IMR-90 (cell line): ENCODE data around the gene RPL26.

ENCODE experiments used
- CEBPB ChIP-seq: IDR thresholded peaks from 2 replicates; pipeline ENCODE4 v1.6.1; 2012; ENCODE audit warnings: low read depth, low read length, improper control_type of control experiment
- CHD1 ChIP-seq: IDR thresholded peaks from 2 replicates; pipeline ENCODE4 v1.6.1; 2012; ENCODE audit warnings: low read depth, low read length, improper control_type of control experiment
- FOS ChIP-seq: fragments of 150-350 bp; IDR thresholded peaks from 2 replicates; pipeline ENCODE4 v1.6.1; 2016; ENCODE audit warnings: low read depth, low read length
- MAFK ChIP-seq: IDR thresholded peaks from 2 replicates; pipeline ENCODE4 v1.6.1; 2012; ENCODE audit warnings: low read depth, low read length, improper control_type of control experiment
- MAZ ChIP-seq: IDR thresholded peaks from 2 replicates; pipeline ENCODE4 v1.6.1; 2012; ENCODE audit warnings: low read depth, mild to moderate bottlenecking, low read length, improper control_type of control experiment, moderate library complexity, borderline replicate concordance
- POLR2A ChIP-seq: IDR thresholded peaks from 2 replicates; pipeline ENCODE4 v1.6.1; 2012; ENCODE audit warnings: mild to moderate bottlenecking, low read depth, low read length
- RAD21 ChIP-seq: IDR thresholded peaks from 2 replicates; pipeline ENCODE4 v1.6.1; 2012; ENCODE audit warnings: low read length, improper control_type of control experiment
- RCOR1 ChIP-seq: IDR thresholded peaks from 2 replicates; pipeline ENCODE4 v1.6.1; 2012; ENCODE audit warnings: mild to moderate bottlenecking, low read length, improper control_type of control experiment; ENCODE audit not compliant: insufficient replicate concordance
- RFX5 ChIP-seq: IDR thresholded peaks from 2 replicates; pipeline ENCODE4 v1.8.0; 2012; ENCODE audit warnings: low read depth, mild to moderate bottlenecking, low read length, moderate library complexity
- SMC3 ChIP-seq: fragments of 150-350 bp; IDR thresholded peaks from 2 replicates; pipeline ENCODE4 v1.6.1; 2016; ENCODE audit warnings: low read depth, mild to moderate bottlenecking, antibody characterized with exemption, low read length, moderate library complexity
- USF2 ChIP-seq: fragments of 150-350 bp; IDR thresholded peaks from 2 replicates; pipeline ENCODE4 v1.6.1; 2017; ENCODE audit warnings: mild to moderate bottlenecking, antibody characterized with exemption, low read length, low read depth
- TF ChIP-seq, protein P1 (sequence below): conservative IDR thresholded peaks from 2 replicates; pipeline ENCODE4 v1.5.1; 2012; ENCODE audit warnings: mild to moderate bottlenecking, low read depth, low read length, improper control_type of control experiment

DNA sequence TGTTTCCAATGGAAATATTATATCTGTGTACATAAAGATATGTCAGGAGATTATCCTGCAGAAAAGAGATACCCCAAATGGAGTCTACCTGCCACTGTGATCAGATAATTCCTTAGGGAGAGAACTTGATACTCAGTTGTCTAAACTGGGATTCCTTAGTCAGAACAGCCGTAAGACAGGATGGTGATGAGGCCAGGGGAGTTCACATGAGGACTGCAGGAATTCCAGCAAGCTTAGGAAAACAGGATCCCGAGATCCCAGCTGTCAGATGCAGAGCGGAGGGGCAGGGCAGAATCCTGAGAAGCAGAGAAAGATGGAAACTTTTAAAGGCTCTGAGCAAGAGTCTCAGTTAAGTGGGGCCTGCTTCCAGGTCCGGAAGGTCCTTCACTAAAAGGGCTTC is 11.2 kb downstream of the RPL26 start:
- TF ChIP-seq, protein P1, sequence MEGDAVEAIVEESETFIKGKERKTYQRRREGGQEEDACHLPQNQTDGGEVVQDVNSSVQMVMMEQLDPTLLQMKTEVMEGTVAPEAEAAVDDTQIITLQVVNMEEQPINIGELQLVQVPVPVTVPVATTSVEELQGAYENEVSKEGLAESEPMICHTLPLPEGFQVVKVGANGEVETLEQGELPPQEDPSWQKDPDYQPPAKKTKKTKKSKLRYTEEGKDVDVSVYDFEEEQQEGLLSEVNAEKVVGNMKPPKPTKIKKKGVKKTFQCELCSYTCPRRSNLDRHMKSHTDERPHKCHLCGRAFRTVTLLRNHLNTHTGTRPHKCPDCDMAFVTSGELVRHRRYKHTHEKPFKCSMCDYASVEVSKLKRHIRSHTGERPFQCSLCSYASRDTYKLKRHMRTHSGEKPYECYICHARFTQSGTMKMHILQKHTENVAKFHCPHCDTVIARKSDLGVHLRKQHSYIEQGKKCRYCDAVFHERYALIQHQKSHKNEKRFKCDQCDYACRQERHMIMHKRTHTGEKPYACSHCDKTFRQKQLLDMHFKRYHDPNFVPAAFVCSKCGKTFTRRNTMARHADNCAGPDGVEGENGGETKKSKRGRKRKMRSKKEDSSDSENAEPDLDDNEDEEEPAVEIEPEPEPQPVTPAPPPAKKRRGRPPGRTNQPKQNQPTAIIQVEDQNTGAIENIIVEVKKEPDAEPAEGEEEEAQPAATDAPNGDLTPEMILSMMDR = no peak
- TF ChIP-seq POLR2A (no peak), CEBPB (no peak), RFX5 (no peak), RAD21 (no peak), USF2 (no peak), CHD1 (no peak), MAFK (no peak), MAZ (no peak), RCOR1 (no peak), SMC3 (no peak), FOS (no peak)
